SK-N-SH treated with all-trans-retinoic acid at 6 μM for 48 hours (cell line): ENCODE data around the gene SKA2.

Experiments used
- ATAC-seq: fragments of 200-7000 bp; cut with Tn5 transposase; 3 replicates; pipeline ENCODE4 v1.9.1; 2020; ENCODE audit warnings: mild to moderate bottlenecking, moderate library complexity
- ARNTL ChIP-seq: fragments of 450-650 bp; formaldehyde crosslinking; IDR thresholded peaks from 2 replicates; pipeline ENCODE4 v1.5.0; 2020; ENCODE audit warnings: low read depth, mild to moderate bottlenecking, moderate library complexity, borderline replicate concordance
- BACH2 ChIP-seq: fragments of 250-450 bp; sonication (Bioruptor Pico); IDR thresholded peaks from 2 replicates; pipeline ENCODE4 v1.9.0; 2021; ENCODE audit warnings: mild to moderate bottlenecking, borderline replicate concordance
- ESRRG ChIP-seq: fragments of 250-450 bp; sonication (Bioruptor Pico); IDR thresholded peaks from 2 replicates; pipeline ENCODE4 v1.6.1; 2021; ENCODE audit warnings: mild to moderate bottlenecking
- GLIS3 ChIP-seq: fragments of 250-450 bp; sonication (Bioruptor Pico); IDR thresholded peaks from 2 replicates; pipeline ENCODE4 v1.5.0; 2020; ENCODE audit warnings: mild to moderate bottlenecking, moderate library complexity
- OSR1 ChIP-seq: fragments of 250-450 bp; sonication (Bioruptor Pico); IDR thresholded peaks from 2 replicates; pipeline ENCODE4 v1.8.0; 2022; ENCODE audit warnings: moderate library complexity, mild to moderate bottlenecking, inconsistent platforms
- PPARA ChIP-seq: fragments of 250-450 bp; sonication (Bioruptor Pico); IDR thresholded peaks from 2 replicates; pipeline ENCODE4 v1.5.0; 2020; ENCODE audit warnings: mild to moderate bottlenecking, borderline replicate concordance
- RARB ChIP-seq: fragments of 250-450 bp; sonication (Bioruptor Pico); IDR thresholded peaks from 2 replicates; pipeline ENCODE4 v1.8.0; 2021; ENCODE audit warnings: mild to moderate bottlenecking, moderate library complexity
- SNAI2 ChIP-seq: fragments of 250-450 bp; sonication (Bioruptor Pico); IDR thresholded peaks from 2 replicates; pipeline ENCODE4 v1.5.0; 2020; ENCODE audit warnings: mild to moderate bottlenecking, moderate library complexity
- TCF4 ChIP-seq: fragments of 250-450 bp; sonication (Bioruptor Pico); IDR thresholded peaks from 2 replicates; pipeline ENCODE4 v1.8.0; 2021; ENCODE audit warnings: mild to moderate bottlenecking, moderate library complexity, borderline replicate concordance
- TOX ChIP-seq: fragments of 250-450 bp; sonication (Bioruptor Pico); IDR thresholded peaks from 2 replicates; pipeline ENCODE4 v1.8.0; 2021; ENCODE audit warnings: mild to moderate bottlenecking, moderate library complexity, borderline replicate concordance
- ZC3H10 ChIP-seq: fragments of 250-450 bp; sonication (Bioruptor Pico); IDR thresholded peaks from 2 replicates; pipeline ENCODE4 v1.5.1; 2021; ENCODE audit warnings: mild to moderate bottlenecking, moderate library complexity
- ZFP3 ChIP-seq: fragments of 250-450 bp; sonication (Bioruptor Pico); IDR thresholded peaks from 2 replicates; pipeline ENCODE4 v1.5.0; 2020; ENCODE audit warnings: mild to moderate bottlenecking, moderate library complexity
- ZFP30 ChIP-seq: fragments of 450-650 bp; formaldehyde crosslinking; IDR thresholded peaks from 2 replicates; pipeline ENCODE4 v1.5.0; 2022; ENCODE audit warnings: mild to moderate bottlenecking, moderate library complexity
- ZNF70 ChIP-seq: fragments of 450-650 bp; formaldehyde crosslinking; IDR thresholded peaks from 2 replicates; pipeline ENCODE4 v1.5.0; 2020; ENCODE audit warnings: mild to moderate bottlenecking, moderate library complexity
- ZNF8 ChIP-seq: fragments of 450-650 bp; formaldehyde crosslinking; IDR thresholded peaks from 2 replicates; pipeline ENCODE4 v1.5.0; 2020; ENCODE audit warnings: mild to moderate bottlenecking, moderate library complexity
- TF ChIP-seq, protein P1 (sequence below): fragments of 250-450 bp; sonication (Bioruptor Pico); IDR thresholded peaks from 2 replicates; pipeline ENCODE4 v1.5.0; 2020; ENCODE audit warnings: mild to moderate bottlenecking, moderate library complexity
- TF ChIP-seq, protein P2 (sequence below): fragments of 250-450 bp; sonication (Bioruptor Pico); IDR thresholded peaks from 2 replicates; pipeline ENCODE4 v1.8.0; 2021; ENCODE audit warnings: low read depth, mild to moderate bottlenecking, moderate library complexity, borderline replicate concordance
- TF ChIP-seq, protein P3 (sequence below): fragments of 250-450 bp; sonication (Bioruptor Pico); IDR thresholded peaks from 2 replicates; pipeline ENCODE4 v1.5.1; 2021; ENCODE audit warnings: mild to moderate bottlenecking, moderate library complexity
- TF ChIP-seq, protein P4 (sequence below): fragments of 250-450 bp; sonication (Bioruptor Pico); IDR thresholded peaks from 2 replicates; pipeline ENCODE4 v1.8.0; 2020; ENCODE audit warnings: mild to moderate bottlenecking, moderate library complexity, borderline replicate concordance

Gene SKA2

DNA sequence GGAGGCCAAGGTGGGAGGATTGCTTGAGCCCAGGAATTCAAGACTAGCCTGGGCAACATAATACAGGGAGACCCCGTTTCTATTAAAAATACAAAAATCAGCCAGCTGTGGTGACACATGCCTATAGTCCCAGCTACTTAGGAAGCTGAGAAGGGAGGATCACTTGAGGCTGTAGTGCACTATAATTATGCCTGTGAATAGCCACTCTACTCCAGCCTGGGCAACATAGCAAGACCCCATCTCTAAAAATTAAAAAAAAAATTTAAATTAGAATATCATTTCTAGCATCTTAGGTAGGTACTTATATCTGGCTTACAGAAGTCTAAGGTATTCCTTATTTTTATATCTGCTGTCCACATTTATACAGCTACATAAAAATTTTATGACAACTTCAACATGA lies 47.3 kb upstream of the SKA2 start (continued):
- TF ChIP-seq, protein P1, sequence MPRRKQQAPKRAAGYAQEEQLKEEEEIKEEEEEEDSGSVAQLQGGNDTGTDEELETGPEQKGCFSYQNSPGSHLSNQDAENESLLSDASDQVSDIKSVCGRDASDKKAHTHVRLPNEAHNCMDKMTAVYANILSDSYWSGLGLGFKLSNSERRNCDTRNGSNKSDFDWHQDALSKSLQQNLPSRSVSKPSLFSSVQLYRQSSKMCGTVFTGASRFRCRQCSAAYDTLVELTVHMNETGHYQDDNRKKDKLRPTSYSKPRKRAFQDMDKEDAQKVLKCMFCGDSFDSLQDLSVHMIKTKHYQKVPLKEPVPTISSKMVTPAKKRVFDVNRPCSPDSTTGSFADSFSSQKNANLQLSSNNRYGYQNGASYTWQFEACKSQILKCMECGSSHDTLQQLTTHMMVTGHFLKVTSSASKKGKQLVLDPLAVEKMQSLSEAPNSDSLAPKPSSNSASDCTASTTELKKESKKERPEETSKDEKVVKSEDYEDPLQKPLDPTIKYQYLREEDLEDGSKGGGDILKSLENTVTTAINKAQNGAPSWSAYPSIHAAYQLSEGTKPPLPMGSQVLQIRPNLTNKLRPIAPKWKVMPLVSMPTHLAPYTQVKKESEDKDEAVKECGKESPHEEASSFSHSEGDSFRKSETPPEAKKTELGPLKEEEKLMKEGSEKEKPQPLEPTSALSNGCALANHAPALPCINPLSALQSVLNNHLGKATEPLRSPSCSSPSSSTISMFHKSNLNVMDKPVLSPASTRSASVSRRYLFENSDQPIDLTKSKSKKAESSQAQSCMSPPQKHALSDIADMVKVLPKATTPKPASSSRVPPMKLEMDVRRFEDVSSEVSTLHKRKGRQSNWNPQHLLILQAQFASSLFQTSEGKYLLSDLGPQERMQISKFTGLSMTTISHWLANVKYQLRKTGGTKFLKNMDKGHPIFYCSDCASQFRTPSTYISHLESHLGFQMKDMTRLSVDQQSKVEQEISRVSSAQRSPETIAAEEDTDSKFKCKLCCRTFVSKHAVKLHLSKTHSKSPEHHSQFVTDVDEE (CRISPR knock-in tag) = no peak

DNA sequence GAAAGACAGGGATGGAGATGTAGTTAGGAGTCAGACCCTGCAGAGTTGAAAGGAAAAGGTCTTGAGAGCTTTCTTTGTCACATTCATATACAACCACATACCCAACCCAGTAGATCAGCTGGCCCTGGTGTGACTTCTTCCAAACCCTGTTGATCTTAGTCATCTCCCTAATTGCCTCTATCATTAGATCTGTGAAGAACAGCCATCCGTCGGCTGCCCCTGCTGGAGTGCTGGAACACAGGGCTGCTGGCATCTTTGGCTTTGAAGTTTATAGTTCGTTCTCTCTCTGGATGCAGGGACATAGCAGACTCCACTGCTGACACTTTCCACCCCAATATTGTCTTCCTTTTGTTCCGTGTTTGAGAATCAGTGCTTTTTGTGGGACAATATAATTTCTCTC lies 44.4 kb upstream of the SKA2 start:
- no peak for ATAC-seq
- TF ChIP-seq TCF4 (CRISPR knock-in tag) (no peak), ESRRG (no peak), SNAI2 (no peak), ARNTL (no peak), ZFP30 (CRISPR knock-in tag) (no peak), BACH2 (no peak), PPARA (no peak), TOX (no peak), ZNF8 (CRISPR knock-in tag) (no peak), RARB (CRISPR knock-in tag) (no peak), ZNF70 (no peak), GLIS3 (CRISPR knock-in tag) (no peak)
- TF ChIP-seq, protein P2, sequence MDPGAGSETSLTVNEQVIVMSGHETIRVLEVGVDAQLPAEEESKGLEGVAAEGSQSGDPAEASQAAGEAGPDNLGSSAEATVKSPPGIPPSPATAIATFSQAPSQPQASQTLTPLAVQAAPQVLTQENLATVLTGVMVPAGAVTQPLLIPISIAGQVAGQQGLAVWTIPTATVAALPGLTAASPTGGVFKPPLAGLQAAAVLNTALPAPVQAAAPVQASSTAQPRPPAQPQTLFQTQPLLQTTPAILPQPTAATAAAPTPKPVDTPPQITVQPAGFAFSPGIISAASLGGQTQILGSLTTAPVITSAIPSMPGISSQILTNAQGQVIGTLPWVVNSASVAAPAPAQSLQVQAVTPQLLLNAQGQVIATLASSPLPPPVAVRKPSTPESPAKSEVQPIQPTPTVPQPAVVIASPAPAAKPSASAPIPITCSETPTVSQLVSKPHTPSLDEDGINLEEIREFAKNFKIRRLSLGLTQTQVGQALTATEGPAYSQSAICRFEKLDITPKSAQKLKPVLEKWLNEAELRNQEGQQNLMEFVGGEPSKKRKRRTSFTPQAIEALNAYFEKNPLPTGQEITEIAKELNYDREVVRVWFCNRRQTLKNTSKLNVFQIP (CRISPR knock-in tag) = no peak
- TF ChIP-seq, protein P3, sequence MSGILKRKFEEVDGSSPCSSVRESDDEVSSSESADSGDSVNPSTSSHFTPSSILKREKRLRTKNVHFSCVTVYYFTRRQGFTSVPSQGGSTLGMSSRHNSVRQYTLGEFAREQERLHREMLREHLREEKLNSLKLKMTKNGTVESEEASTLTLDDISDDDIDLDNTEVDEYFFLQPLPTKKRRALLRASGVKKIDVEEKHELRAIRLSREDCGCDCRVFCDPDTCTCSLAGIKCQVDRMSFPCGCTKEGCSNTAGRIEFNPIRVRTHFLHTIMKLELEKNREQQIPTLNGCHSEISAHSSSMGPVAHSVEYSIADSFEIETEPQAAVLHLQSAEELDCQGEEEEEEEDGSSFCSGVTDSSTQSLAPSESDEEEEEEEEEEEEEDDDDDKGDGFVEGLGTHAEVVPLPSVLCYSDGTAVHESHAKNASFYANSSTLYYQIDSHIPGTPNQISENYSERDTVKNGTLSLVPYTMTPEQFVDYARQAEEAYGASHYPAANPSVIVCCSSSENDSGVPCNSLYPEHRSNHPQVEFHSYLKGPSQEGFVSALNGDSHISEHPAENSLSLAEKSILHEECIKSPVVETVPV (CRISPR knock-in tag) = no peak
- TF ChIP-seq, protein P1 (CRISPR knock-in tag) = no peak

DNA sequence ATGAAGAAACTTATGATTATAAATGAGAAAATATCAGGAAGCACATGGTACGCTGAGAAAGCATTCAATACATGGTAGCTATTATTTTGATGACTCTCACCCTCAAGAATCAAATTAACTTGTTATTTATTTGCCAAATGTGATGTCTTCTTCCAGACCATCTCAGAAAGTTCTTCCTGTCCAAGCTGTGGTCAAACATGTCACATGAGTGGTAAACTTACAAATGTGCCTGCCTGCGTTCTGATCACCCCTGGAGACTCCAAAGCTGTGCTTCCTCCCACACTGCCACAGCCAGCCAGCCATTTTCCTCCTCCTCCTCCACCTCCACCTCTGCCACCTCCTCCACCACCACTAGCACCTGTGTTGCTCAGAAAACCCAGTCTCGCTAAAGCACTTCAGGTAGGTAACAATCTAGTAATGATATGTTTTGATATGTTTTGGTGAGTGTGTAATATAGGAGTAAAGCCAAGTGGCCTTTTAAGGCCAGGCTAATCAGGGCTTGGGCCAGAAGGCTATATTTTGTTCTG lies 38.4 kb upstream of the SKA2 start:
- no peak for ATAC-seq
- TF ChIP-seq ARNTL (no peak), GLIS3 (CRISPR knock-in tag) (no peak), ESRRG (no peak), RARB (CRISPR knock-in tag) (no peak)
- TF ChIP-seq, protein P2 (CRISPR knock-in tag) = no peak
- TF ChIP-seq, protein P3 (CRISPR knock-in tag) = no peak

DNA sequence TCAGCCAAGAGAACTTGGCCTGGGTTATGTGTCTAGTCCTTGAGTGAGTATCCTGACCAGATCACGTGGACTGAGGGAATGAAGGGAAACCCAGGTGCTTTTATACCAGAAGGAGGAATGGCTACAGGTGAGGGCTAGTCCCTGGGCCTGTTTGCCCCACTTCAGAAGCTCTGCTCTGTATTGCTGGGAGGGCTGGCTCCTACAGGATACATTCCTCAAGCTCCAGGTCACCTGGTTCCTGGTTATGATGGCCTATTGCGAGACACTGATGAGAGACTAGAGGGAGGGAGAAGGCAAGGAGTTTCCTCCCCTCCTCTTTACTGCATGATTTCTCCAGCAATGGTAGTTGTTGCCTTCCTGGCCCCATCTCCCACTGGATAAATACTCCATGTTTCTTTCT lies 35.8 kb upstream of the SKA2 start:
- no peak; the same call in 2 of the 3 replicates for ATAC-seq
- TF ChIP-seq ARNTL = no peak
- TF ChIP-seq, protein P3 (CRISPR knock-in tag) = no peak
- TF ChIP-seq TOX = no peak
- TF ChIP-seq ZNF8 (CRISPR knock-in tag) = no peak
- no peak for TF ChIP-seq ESRRG
- TF ChIP-seq ZFP3 = no peak
- no peak for TF ChIP-seq ZFP30 (CRISPR knock-in tag)
- no peak for TF ChIP-seq GLIS3 (CRISPR knock-in tag)
- TF ChIP-seq OSR1 (CRISPR knock-in tag) = no peak
- no peak for TF ChIP-seq SNAI2
- no peak for TF ChIP-seq ZNF70
- TF ChIP-seq ZC3H10 = no peak
- TF ChIP-seq, protein P4, sequence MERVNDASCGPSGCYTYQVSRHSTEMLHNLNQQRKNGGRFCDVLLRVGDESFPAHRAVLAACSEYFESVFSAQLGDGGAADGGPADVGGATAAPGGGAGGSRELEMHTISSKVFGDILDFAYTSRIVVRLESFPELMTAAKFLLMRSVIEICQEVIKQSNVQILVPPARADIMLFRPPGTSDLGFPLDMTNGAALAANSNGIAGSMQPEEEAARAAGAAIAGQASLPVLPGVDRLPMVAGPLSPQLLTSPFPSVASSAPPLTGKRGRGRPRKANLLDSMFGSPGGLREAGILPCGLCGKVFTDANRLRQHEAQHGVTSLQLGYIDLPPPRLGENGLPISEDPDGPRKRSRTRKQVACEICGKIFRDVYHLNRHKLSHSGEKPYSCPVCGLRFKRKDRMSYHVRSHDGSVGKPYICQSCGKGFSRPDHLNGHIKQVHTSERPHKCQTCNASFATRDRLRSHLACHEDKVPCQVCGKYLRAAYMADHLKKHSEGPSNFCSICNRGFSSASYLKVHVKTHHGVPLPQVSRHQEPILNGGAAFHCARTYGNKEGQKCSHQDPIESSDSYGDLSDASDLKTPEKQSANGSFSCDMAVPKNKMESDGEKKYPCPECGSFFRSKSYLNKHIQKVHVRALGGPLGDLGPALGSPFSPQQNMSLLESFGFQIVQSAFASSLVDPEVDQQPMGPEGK (CRISPR knock-in tag) = no peak
- no peak for TF ChIP-seq PPARA
- no peak for TF ChIP-seq RARB (CRISPR knock-in tag)
